Endodermal cell (in vitro differentiated cells): ENCODE measurements around the gene ERBB4. TPM values are rescaled to one million over a fixed set of nuclear protein-coding genes. Genes with fewer than 3 reads are reported as not detected.

Source experiments
- DNase-seq: peaks from one replicate; pipeline ENCODE4 v3.0.0-alpha.2; 2017
- H3K27ac ChIP-seq: 2 replicates; pipeline ENCODE4 v1.5.1; 2013; ENCODE audit warnings: mild to moderate bottlenecking, low read depth, low read length, moderate library complexity
- H3K27me3 ChIP-seq: 2 replicates; pipeline ENCODE4 v1.6.1; 2013; ENCODE audit warnings: mild to moderate bottlenecking, low read length, moderate library complexity; ENCODE audit not compliant: insufficient read depth, control insufficient read depth, poor library complexity, severe bottlenecking
- H3K36me3 ChIP-seq: 2 replicates; pipeline ENCODE4 v1.7.0; 2013; ENCODE audit warnings: mild to moderate bottlenecking, low read length, moderate library complexity; ENCODE audit not compliant: control insufficient read depth, insufficient read depth
- H3K4me1 ChIP-seq: one replicate; pipeline ENCODE4 v1.7.0; 2013; ENCODE audit warnings: low read length; ENCODE audit not compliant: control insufficient read depth, insufficient read depth
- H3K4me3 ChIP-seq: 2 replicates; pipeline ENCODE4 v1.5.1; 2013; ENCODE audit warnings: mild to moderate bottlenecking, low read length, moderate library complexity
- H3K9ac ChIP-seq: 2 replicates; pipeline ENCODE4 v1.6.1; 2013; ENCODE audit warnings: mild to moderate bottlenecking, low read length, moderate library complexity; ENCODE audit not compliant: poor library complexity, severe bottlenecking; ENCODE audit errors: extremely low read depth
- H3K9me3 ChIP-seq: 2 replicates; pipeline ENCODE4 v1.6.1; 2013; ENCODE audit warnings: mild to moderate bottlenecking, low read length, moderate library complexity; ENCODE audit not compliant: control insufficient read depth
- H3K27ac Mint-ChIP-seq: 2 replicates; pipeline ENCODE4 v1.8.0; 2020; ENCODE audit warnings: mixed read lengths
- H3K27me3 Mint-ChIP-seq: 2 replicates; pipeline ENCODE4 v1.8.0; 2021; ENCODE audit warnings: mild to moderate bottlenecking, mixed read lengths; ENCODE audit not compliant: insufficient read depth
- H3K36me3 Mint-ChIP-seq: 2 replicates; pipeline ENCODE4 v1.8.0; 2020; ENCODE audit warnings: low read depth, mixed read lengths
- H3K4me1 Mint-ChIP-seq: 2 replicates; pipeline ENCODE4 v1.8.0; 2020; ENCODE audit warnings: mixed read lengths
- H3K4me3 Mint-ChIP-seq: 2 replicates; pipeline ENCODE4 v1.8.0; 2020; ENCODE audit warnings: mild to moderate bottlenecking, moderate library complexity, mixed read lengths
- H3K9me3 Mint-ChIP-seq: 2 replicates; pipeline ENCODE4 v1.8.0; 2020; ENCODE audit warnings: mild to moderate bottlenecking, mixed read lengths
- CTCF ChIP-seq: fragments of 200-600 bp; sonication (generic); conservative IDR thresholded peaks from 2 replicates; pipeline ENCODE4 v1.5.0; 2021; ENCODE audit warnings: antibody characterized with exemption, mild to moderate bottlenecking
- WGBS, 2 experiments: methylation state at CpG; one replicate each; pipeline versions ENCODE4 v1.1.5 to v1.1.7; 2013; ENCODE audit warnings: missing lambda C conversion rate in 2 of 2, mixed read lengths in 1 of 2; ENCODE audit not compliant: insufficient coverage in 1 of 2, insufficient read length in 1 of 2; 5-methylcytosine and 5-hydroxymethylcytosine counted together
- total RNA-seq, 2 donors: library from RNA; stranded (reverse); fragmentation: NEBNext Ultra II Directional in 1 of 2; extraction: Animal tissue kit (Norgen Biotek cat#: 25700) in 1 of 2; gene quantifications; 2 replicates in 1 of 2; 3 replicates in 1 of 2; pipeline ENCODE4 v1.2.1, GENCODE V29; 2021

Gene ERBB4
- total RNA-seq, 2 donors from 2014 or later = 154 to 158 TPM

DNA sequence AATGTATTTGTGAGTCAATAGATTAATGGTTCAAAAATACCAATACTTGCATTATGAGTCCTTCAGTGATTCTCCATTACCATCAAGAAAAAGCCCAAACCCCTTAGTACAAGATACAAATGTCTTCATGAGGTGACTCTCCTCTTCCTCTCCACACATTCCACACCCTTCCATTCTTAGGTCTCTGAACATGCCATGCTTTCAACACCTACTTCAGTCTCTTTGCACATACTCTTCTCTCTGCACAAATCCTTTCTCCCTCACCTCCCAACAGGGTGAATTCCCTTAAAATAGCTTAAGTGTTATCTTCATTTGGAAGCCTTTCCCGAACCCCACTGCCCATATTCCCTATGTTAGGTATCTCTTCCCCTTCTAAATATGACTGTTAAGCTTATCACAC, 131.9 kb downstream of the ERBB4 start:
- Histone ChIP-seq H3K36me3 (no peaks in the 10 kb centered on the region), H3K27ac (no peak overlapping the region), H3K9me3 (no peaks in the 10 kb centered on the region), H3K9ac (no peak overlapping the region), H3K4me1 (no peaks in the 10 kb centered on the region), H3K4me3 (no peak overlapping the region), H3K27me3 (no peaks in the 10 kb centered on the region)
- no peaks in the 10 kb centered on the region for H3K36me3 Mint-ChIP-seq
- H3K9me3 Mint-ChIP-seq = no peaks in the 10 kb centered on the region
- no peak overlapping the region for H3K27ac Mint-ChIP-seq
- H3K4me3 Mint-ChIP-seq = no peak overlapping the region
- DNase-seq = no peak
- no peaks in the 10 kb centered on the region for H3K27me3 Mint-ChIP-seq
- 82% methylated on average over 1 of the region's 1 CpG; no CpG with 5 or more reads in 1 of the 2 experiments for WGBS, 2 experiments
- no peak for TF ChIP-seq CTCF
- no peaks in the 10 kb centered on the region for H3K4me1 Mint-ChIP-seq

DNA sequence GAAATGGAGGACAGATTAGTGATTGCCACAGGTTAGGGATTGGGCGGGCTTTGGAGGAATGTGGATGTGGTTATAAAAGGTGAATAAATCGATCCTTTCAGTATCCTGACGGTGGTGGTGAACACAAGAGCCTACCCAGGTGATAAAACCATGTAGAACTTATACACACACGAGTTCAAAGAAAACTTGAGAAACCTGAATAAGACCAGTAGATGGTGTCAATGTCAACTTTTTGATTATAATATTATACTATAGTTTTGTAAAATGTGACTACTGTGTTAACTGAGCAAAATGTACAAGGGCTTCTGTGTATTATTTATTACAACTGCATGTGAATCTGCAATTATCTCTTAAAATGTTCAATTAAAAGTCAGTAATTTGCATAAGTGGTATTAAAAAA, 136.3 kb downstream of the ERBB4 start:
- Mint-ChIP-seq H3K9me3 (no peaks in the 10 kb centered on the region), H3K27ac (no peak overlapping the region), H3K4me1 (no peaks in the 10 kb centered on the region), H3K4me3 (no peak overlapping the region), H3K27me3 (no peaks in the 10 kb centered on the region), H3K36me3 (no peaks in the 10 kb centered on the region)
- Histone ChIP-seq H3K4me1 (no peaks in the 10 kb centered on the region), H3K9ac (no peak overlapping the region), H3K9me3 (no peaks in the 10 kb centered on the region), H3K27ac (no peak overlapping the region), H3K36me3 (no peaks in the 10 kb centered on the region), H3K27me3 (no peaks in the 10 kb centered on the region), H3K4me3 (no peak overlapping the region)
- WGBS, 2 experiments = 88 to 91% methylated on average over 3 to 4 of the region's 4 CpGs
- TF ChIP-seq CTCF = no peak
- no peak for DNase-seq

- Mint-ChIP-seq H3K36me3 (no peaks in the 10 kb centered on the region), H3K9me3 (no peaks in the 10 kb centered on the region), H3K4me3 (no peak overlapping the region), H3K27ac (no peak overlapping the region), H3K27me3 (no peaks in the 10 kb centered on the region), H3K4me1 (no peaks in the 10 kb centered on the region)
- Histone ChIP-seq H3K27ac (no peak overlapping the region), H3K9ac (no peak overlapping the region), H3K4me1 (no peaks in the 10 kb centered on the region), H3K4me3 (no peak overlapping the region), H3K9me3 (no peaks in the 10 kb centered on the region), H3K27me3 (no peaks in the 10 kb centered on the region), H3K36me3 (no peaks in the 10 kb centered on the region)
- no CpG with 5 or more reads among the region's 1 CpG for WGBS, 2 experiments
- TF ChIP-seq CTCF = no peak
- DNase-seq = no peak
Measured at GRCh38 chr2:212398316-212398715, 140.3 kb downstream of the ERBB4 start.
